Loucy (cell line): ENCODE data around the gene PRKCZ.

Source experiments
- H2AFZ ChIP-seq: fragments of 200-600 bp; sonication (generic); 2 replicates; pipeline ENCODE4 v1.6.0; 2016; ENCODE audit warnings: antibody characterized with exemption, mild to moderate bottlenecking, low read length, moderate library complexity
- H3F3A ChIP-seq: fragments of 200-600 bp; 2 replicates; pipeline ENCODE4 v1.6.0; 2016; ENCODE audit warnings: antibody characterized with exemption, low read depth, mild to moderate bottlenecking
- H3K27me3 ChIP-seq: fragments of 200-600 bp; sonication (generic); 2 replicates; pipeline ENCODE4 v1.6.1; 2014; ENCODE audit warnings: low read length, mild to moderate bottlenecking; ENCODE audit not compliant: insufficient read depth, poor library complexity, severe bottlenecking
- H3K36me3 ChIP-seq: fragments of 200-600 bp; sonication (generic); 2 replicates; pipeline ENCODE4 v1.6.1; 2016; ENCODE audit warnings: low read length; ENCODE audit not compliant: insufficient read depth
- H3K4me1 ChIP-seq: fragments of 200-600 bp; sonication (generic); 2 replicates; pipeline ENCODE4 v1.5.1; 2014; ENCODE audit warnings: low read length, mild to moderate bottlenecking; ENCODE audit not compliant: insufficient read depth, poor library complexity, severe bottlenecking
- H3K4me2 ChIP-seq: fragments of 200-600 bp; sonication (generic); 2 replicates; pipeline ENCODE4 v1.6.0; 2014; ENCODE audit warnings: antibody characterized with exemption, low read length, low read depth, mild to moderate bottlenecking; ENCODE audit not compliant: poor library complexity, severe bottlenecking
- H3K4me3 ChIP-seq: fragments of 200-600 bp; sonication (generic); 2 replicates; pipeline ENCODE4 v1.5.1; 2014; ENCODE audit warnings: low read length, mild to moderate bottlenecking, mixed read lengths; ENCODE audit not compliant: poor library complexity, severe bottlenecking
- H3K79me2 ChIP-seq: fragments of 200-600 bp; sonication (generic); 2 replicates; pipeline ENCODE4 v1.6.1; 2014; ENCODE audit warnings: low read length; ENCODE audit not compliant: insufficient read depth
- H3K9ac ChIP-seq: fragments of 200-600 bp; sonication (generic); 2 replicates; pipeline ENCODE4 v1.6.0; 2014; ENCODE audit warnings: mild to moderate bottlenecking, low read depth, low read length, moderate library complexity; ENCODE audit not compliant: poor library complexity, severe bottlenecking
- H3K9me2 ChIP-seq: fragments of 200-600 bp; sonication (generic); replicated peaks from 2 replicates; pipeline ENCODE4 v1.6.1; 2016; ENCODE audit warnings: low read depth, low read length, mixed read lengths
- H3K9me3 ChIP-seq: fragments of 200-600 bp; sonication (generic); 2 replicates; pipeline ENCODE4 v1.6.1; 2014; ENCODE audit warnings: mild to moderate bottlenecking, antibody characterized with exemption, low read length, low read depth; ENCODE audit not compliant: insufficient read depth
- H4K20me1 ChIP-seq: fragments of 200-600 bp; sonication (generic); 2 replicates; pipeline ENCODE4 v1.6.0; 2014; ENCODE audit warnings: antibody characterized with exemption, low read length, mild to moderate bottlenecking; ENCODE audit not compliant: insufficient read depth, poor library complexity, severe bottlenecking
- CTCF ChIP-seq: fragments of 200-600 bp; sonication (generic); conservative IDR thresholded peaks from 2 replicates; pipeline ENCODE4 v1.5.1; 2014; ENCODE audit warnings: mild to moderate bottlenecking, antibody characterized with exemption, low read length
- EZH2phosphoT487 ChIP-seq: fragments of 200-600 bp; IDR thresholded peaks from 2 replicates; pipeline ENCODE4 v1.6.1; 2018; ENCODE audit warnings: antibody characterized with exemption, mild to moderate bottlenecking, moderate library complexity, borderline replicate concordance

Gene PRKCZ

DNA sequence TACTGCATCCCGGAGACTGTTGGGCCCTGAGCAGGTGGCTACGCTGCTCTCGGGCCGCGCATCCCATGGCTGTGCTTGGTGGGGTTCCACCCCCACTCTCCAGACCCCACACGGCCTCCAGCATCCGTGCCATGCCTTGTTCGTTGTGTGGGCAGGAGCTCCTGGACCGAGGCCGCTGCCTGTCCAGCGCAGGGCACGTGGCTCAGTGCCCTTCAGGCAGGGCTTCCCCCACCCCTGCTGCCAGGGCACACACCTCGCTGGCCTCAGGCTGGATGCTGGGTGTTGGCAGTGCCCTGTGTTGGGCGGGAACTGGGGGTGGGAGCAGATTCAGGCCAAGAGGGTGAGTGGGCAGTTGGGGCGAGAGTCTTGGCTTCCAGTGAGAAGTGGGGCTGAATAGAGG is 9.9 kb downstream of the PRKCZ start:
- H3K4me3 ChIP-seq, result no peak overlapping the region
- H3K4me2 ChIP-seq, result no peak overlapping the region
- H4K20me1 ChIP-seq, result no peaks in the 10 kb centered on the region
- no peaks in the 10 kb centered on the region for H3K9me2 ChIP-seq
- H3K4me1 ChIP-seq, result no peaks in the 10 kb centered on the region
- H3K27me3 ChIP-seq, result no peaks in the 10 kb centered on the region
- H3K9me3 ChIP-seq, result no peaks in the 10 kb centered on the region
- no peak overlapping the region for H2AFZ ChIP-seq
- no peaks in the 10 kb centered on the region for H3F3A ChIP-seq
- H3K36me3 ChIP-seq, result no peaks in the 10 kb centered on the region
- H3K9ac ChIP-seq, result no peak overlapping the region
- no peaks in the 10 kb centered on the region for H3K79me2 ChIP-seq
- no peak for TF ChIP-seq CTCF
- no peak for TF ChIP-seq EZH2phosphoT487

DNA sequence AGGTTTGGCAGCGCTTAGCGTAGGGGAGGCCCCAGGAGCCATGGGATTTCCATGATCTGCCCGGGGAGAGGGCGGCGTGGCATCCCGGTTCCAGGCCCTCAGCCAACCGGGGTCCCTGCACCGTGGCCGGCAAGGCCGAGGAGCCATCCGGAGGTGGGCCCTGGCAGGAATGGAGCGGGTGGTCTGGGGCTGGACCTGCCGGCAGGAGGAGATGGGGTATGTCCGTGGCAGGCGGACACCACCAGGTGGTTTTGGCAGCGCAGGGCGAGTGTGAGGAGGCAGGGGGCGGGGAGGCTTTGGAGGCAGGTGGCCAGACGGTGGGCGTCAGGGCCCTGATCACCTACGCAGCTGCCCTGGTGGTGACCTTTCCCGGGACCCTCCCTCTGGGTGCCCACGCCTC is 10.3 kb downstream of the PRKCZ start:
- H3K4me2 ChIP-seq, result no peak overlapping the region
- TF ChIP-seq EZH2phosphoT487, result no peak

DNA sequence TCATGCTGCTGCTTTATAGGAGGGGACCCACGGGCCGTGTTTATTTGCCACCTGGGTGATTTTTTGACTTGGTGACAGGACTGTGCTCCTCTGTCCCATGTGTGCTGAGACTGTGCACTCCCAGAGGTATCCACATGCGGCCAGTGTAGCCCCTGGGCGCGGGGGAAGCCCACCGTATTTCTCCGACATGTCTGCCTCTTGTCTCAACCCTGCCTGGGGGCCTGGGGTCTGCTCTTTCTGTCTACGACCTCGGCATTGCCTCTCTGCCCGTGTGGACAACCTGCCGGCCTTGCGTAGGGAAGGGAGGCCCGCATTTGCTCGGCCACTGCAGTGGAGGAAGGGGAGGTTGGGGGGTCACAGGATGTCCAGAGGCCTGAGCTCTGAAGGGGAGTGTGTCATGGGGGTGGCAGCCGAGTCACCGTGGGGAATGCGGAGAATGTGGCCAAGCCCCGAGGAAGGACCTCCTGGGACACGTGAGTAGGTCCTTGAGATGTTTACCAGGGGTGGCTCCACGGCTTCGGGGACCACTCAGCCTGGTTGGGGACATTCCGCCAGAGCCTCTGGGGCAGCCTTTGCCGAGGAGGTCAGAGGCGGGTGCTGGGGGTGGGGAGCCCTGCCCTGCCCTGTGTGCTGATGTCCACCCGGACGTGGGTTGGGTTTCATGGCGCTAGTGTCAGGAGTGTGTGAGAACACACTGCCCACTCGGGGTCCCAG is 11.0 kb downstream of the PRKCZ start:
- Histone ChIP-seq H3K4me2 (no peak overlapping the region), H3K4me1 (no peaks in the 10 kb centered on the region), H2AFZ (no peak overlapping the region), H3K27me3 (no peaks in the 10 kb centered on the region), H3K79me2 (no peaks in the 10 kb centered on the region), H3K9ac (no peak overlapping the region), H4K20me1 (no peaks in the 10 kb centered on the region), H3K36me3 (no peaks in the 10 kb centered on the region), H3F3A (no peaks in the 10 kb centered on the region), H3K4me3 (no peak overlapping the region), H3K9me2 (no peaks in the 10 kb centered on the region), H3K9me3 (no peaks in the 10 kb centered on the region)
- TF ChIP-seq CTCF (no peak), EZH2phosphoT487 (no peak)

More for the DNA sequence above, 10.3 kb downstream of the PRKCZ start:
- Histone ChIP-seq H3K9me2 (no peaks in the 10 kb centered on the region), H3K4me3 (no peak overlapping the region), H3K79me2 (no peaks in the 10 kb centered on the region), H3K4me1 (no peaks in the 10 kb centered on the region), H2AFZ (no peak overlapping the region), H3K9me3 (no peaks in the 10 kb centered on the region), H3F3A (no peaks in the 10 kb centered on the region), H3K27me3 (no peaks in the 10 kb centered on the region), H3K36me3 (no peaks in the 10 kb centered on the region), H3K9ac (no peak overlapping the region), H4K20me1 (no peaks in the 10 kb centered on the region)

GRCh38 chr1:2065699-2066098 is 15.5 kb downstream of the PRKCZ start:
- H4K20me1 ChIP-seq, result no peaks in the 10 kb centered on the region
- no peaks in the 10 kb centered on the region for H3K36me3 ChIP-seq
- H3K4me1 ChIP-seq, result no peaks in the 10 kb centered on the region
- no peak overlapping the region for H3K4me2 ChIP-seq
- TF ChIP-seq EZH2phosphoT487 (no peak), CTCF (no peak)
- no peak overlapping the region for H3K9ac ChIP-seq
- no peaks in the 10 kb centered on the region for H3F3A ChIP-seq
- no peaks in the 10 kb centered on the region for H3K27me3 ChIP-seq
- H3K79me2 ChIP-seq, result no peaks in the 10 kb centered on the region
- H3K9me2 ChIP-seq, result no peaks in the 10 kb centered on the region
- no peak overlapping the region for H2AFZ ChIP-seq
- H3K4me3 ChIP-seq, result no peak overlapping the region
- H3K9me3 ChIP-seq, result no peaks in the 10 kb centered on the region
